GM18526 (cell line): ENCODE measurements around the gene TBL2.

Experiments
- POLR2A ChIP-seq: IDR thresholded peaks from 3 replicates; pipeline ENCODE4 v1.6.1; 2011; ENCODE audit not compliant: insufficient read length; ENCODE audit errors: extremely low read depth

The TBL2 gene

DNA sequence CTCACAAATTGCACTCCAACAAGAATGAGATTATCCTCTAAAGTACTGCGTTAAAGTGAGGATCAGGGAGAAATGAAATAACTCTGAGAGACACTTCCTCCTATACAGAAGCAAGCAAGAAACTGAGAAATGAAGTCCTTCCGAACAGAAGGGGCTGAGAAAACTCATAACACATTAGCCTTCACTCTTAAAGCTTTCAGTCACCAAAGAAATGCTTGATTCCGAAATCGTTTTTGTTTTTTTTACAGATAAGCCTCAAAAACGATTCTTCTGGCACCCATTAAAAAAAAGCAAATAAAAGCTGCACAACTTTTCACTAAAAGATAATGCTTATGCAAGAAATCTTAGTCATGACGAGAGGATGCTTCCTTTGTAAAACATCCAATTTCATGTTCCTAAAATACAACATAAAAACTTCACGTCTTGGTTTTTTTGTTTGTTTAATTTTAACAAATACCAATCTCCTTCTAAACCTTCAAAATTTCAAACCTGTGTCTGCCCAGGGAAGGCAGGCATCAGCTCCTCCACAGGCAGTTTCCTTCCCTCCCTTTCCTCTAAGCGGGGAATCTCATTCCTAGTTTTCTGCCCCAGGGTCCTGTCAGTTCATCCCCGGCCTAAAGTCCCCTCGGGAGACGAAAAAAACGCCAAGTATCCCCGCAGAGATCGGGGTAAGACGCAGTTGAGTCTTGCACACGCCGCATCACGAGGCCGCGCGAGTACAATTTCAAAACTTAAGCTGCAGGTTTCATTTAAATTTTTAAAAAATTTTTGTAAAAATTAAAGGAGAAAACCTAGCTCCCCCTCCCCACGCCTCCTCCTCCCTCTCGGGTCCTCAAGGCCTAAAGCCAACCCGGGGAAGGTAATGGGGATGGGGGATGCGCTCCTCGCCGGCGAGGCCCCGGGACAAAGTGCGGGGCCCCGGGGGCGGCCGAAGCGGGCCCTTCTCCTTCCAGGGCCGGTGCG is 57.4 kb downstream of the TBL2 start:
- no peak for TF ChIP-seq POLR2A

- no peak for TF ChIP-seq POLR2A
Measured at GRCh38 chr7:73519867-73520672, 58.3 kb downstream of the TBL2 start.

GRCh38 chr7:73518470-73518869 is 59.9 kb downstream of the TBL2 start:
- no peak for TF ChIP-seq POLR2A
